GM18502 (cell line): Measurements from ENCODE around the gene XPO6.

Source experiments
- ATAC-seq: cut with Tn5 transposase; IDR thresholded peaks from one replicate; pipeline ENCODE4 v1.9.1; 2021; ENCODE audit warnings: mild to moderate bottlenecking; ENCODE audit not compliant: unreplicated experiment, poor library complexity

The XPO6 gene

DNA sequence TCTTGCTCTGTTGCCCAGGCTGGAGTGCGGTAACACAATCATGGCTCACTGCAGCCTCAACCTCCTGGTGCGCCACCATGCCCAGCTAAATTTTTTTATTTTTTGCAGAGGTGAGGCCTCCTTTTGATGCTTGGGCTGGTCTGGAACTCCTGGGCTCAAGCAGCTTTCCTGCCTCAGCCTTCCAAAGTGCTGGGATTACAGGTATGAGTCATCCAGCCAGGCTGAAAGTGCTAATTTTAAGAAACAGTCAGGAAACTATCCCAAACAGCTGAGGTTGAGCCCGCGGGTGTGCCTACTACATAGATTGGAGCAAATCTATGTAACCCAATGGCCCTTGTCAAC is 738 bp upstream of the XPO6 start:
- no peak for ATAC-seq

DNA sequence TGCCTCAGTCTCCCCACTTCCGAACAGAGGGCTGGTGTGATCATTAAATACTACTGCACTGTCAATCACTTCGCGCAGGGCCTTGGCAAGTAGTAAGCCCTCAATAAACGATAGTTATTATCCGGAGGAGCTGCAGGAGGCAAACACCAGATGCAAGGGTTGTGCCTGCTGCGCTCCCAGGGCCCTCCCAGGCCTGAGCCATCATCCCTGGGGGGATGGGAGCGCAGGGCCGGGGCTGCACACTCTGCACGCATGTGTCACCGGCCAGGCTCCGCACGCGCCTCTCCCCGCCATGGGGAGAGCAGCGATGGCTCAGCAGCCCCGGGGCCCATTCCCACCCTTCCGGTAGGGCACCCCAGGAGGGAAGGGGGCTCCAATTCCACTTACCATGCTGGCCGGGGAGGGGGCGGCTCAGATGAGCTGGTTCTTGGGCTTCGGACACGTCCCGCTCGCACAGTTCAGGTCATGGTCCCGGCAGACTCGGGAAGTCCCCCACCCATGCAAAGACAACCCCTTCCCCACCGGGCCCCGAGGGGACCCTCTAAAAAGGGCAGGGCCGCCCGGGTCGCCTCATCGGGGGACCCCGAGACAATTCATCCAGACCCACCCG is 681 bp downstream of the XPO6 start:
- peak; percentile 43 for ATAC-seq

DNA sequence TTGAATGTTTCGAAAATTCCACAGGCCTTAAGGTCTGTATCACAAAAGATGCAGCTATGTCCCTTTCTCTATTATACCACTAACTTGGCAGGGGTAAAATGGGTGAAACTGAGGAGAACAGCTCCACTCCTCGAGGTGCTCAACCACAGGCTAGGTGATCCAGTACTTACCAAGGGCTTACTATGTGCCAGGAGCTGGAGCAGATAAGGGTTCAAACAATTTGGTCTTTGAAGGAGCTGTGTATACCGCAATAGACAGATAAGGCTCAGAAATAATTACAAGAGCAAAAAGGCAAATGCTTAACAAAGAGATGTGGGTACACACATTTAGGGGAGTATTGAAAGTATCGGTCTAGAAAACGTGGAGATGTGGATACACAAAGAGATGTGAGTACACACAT is 1.5 kb downstream of the XPO6 start:
- ATAC-seq, result no peak

DNA sequence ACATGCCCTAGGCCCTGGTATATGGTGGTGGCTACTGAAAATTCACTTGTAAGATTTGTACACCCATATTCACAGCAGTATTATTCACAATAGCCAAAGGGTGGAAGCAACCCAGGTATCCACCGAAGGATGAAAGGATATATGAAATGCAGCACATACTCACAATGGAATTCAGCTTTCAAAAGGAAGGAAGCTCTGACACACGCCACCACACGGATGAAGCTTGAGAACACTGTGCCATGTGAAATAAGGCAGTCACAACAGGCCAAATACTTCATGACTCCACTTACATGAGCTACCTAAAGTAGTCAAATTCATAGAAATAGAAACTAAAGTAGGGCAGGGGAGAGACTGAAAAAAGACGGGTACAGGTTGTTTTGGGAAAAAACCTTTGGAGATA is 2.9 kb downstream of the XPO6 start:
- no peak for ATAC-seq

DNA sequence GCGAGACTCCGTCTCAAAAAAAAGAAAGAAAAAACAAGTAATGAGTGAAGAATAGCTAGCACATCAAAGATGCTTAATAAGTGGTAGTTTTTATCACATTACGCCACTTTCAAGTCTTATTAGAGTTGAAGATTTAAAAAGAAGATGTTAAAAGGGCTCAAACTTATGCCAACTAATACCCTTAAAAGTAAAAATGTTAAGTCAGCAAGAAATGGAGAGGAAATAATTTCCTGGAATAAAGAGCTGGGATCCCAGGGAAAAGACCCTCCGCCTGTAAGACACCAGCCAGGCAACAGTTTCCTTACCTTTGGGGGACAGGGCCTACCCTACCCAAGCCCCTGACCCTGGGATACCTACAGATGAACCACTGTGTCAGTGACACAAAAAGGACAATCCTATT is 3.6 kb downstream of the XPO6 start:
- no peak for ATAC-seq

DNA sequence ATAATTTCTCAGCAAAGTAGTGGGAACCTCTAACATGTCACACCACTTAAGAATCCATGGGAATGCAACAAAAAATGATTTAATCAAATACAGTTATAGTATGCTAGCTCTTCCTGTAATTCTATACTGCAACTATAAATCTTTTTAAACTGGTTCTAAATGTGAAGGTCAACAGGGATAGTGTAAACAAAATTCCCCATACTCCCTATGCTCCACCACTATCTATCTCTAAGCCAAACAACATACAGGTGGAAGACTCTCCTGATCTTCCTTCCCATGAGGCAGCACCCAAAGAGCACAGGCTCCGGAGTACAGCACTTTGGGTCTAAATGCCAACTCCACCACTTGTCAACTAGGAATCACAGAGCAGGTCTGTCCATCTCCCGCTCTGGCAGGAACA is 4.4 kb downstream of the XPO6 start:
- no peak for ATAC-seq

DNA sequence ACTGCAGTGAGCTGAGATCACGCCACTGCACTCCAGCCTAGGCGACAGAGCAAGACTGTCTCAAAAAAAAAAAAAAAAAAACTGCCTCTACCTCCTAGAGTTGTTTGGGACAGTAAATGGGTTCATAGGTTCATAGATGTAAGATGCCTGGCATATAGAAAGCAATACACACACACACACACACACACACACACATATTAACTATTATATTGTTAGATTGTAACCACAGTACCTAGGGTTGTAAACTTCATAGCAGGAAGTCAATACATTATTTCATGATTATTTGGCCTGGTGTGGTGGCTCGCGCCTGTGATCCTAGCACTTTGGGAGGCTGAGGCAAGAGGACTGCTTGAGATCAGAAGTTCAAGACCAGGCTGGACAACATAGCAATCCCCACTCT is 5.8 kb downstream of the XPO6 start:
- no peak for ATAC-seq

DNA sequence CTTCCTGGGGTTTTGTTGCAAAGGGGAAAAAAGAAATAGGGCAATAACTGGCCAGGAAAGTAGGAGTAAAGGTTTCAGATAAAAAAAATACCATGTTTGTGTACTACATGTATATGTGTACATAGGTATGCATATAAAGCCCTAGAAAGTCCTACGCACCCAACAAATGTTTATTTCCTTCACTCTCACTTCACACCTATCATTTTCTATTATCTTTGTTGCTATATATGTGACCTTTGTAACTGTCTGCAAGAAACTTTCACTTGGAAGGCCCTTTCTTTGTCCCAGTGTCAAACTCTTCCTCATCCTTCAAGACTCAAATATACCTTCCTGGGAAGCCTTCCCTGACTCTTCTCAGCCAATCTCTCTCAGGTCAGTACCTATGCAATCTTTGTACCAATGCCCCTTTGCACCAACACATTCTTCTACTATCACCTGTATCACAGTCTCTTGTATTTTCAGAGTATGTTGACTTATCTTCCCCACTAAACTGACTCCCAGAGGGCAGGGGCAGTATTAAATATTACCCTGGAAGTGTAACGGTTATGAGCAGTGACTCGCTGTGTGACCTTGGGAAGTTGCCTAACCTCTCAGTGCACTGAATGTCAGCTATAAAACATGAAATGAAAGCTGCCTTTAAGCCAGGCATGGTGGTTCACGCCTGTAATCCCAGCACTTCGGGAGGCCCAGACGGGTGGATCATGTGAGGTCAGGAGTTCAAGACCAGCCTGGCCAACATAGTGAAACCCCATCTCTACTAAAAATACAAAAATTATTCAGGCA is 6.5 kb downstream of the XPO6 start:
- ATAC-seq, result no peak

DNA sequence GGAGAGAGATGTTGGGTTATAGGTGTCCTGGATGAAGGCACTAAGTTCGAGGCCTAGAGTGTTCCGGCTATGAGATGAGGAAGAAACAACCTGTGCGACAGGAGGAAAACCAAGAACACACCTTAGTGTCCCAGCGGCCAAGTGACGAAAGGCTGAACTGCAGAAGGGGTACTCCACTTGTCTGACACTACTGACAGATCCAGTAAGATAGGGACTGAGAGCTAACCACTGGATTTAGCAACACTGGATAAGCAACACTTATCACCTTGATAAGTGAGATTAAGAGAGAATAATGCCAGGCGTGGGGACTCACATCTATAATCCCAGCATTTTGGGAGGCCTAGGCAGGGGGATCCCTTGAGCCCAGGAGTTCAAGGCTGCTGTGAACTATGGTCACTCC is 7.1 kb downstream of the XPO6 start:
- ATAC-seq, result no peak

DNA sequence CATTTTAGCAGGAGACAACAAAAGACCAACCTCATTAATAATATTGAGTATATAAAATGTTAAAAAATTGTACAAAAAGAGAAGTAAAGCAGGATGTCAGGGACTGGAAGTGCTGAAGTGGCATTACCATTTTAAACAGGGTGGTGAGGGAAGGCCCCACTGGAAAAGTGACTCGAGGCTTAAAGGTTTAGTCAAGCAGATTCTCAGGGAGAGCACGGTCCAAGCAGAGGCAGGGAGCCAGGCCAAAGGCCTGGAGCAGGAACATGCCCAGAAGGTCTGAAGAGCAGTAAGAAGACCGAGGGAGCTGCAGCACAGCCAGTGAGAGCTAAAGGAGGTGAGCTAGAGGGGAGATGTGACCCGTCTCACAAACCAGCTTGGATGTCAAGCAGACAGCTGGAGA is 7.6 kb downstream of the XPO6 start:
- ATAC-seq, result no peak

DNA sequence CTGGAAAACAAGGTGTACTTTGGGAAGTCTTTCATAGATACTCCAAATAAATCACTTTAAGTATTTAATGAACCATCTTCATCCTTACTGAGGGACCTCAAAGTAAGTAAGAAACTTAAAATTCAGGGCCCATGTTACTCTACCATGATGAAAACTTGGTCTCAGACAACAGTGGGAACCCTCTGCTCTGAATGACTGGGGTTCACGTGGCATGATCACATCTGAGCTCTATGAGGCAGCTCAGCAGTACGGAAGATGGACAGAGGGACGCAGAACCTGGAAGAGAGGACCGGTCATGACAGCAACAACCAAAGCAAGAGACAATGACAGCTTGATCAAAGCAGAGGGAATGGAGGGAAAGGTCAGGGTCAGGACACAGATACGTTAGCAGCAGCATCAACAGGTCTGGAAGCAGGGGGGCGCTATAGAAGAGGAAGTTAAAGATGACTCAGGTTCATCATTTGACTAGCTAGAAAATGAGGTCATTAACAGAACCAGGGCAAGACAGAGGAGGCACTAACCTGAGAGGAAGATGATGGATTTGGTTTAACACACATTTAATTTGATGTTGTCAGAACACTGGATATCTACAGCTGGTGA is 9.5 kb downstream of the XPO6 start:
- no peak for ATAC-seq

DNA sequence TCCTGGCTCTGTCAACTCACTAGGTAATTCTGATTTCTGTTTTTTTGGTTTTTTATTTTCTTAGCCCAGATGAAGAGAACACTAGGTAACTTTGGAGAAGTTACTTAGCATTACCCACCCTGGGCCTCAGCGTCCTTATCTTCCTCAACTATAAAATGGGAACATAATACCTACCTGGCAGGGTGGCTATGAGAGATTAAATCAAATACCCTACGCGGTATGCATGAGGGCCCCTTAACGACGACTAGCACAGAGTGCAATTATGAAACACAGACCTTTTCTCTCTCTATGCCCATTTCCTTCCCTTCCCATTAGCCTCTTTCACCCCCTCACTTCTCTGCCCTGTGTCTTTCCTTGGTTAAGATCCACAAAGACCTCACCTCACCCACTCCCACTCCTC is 11.1 kb downstream of the XPO6 start:
- ATAC-seq, result no peak

DNA sequence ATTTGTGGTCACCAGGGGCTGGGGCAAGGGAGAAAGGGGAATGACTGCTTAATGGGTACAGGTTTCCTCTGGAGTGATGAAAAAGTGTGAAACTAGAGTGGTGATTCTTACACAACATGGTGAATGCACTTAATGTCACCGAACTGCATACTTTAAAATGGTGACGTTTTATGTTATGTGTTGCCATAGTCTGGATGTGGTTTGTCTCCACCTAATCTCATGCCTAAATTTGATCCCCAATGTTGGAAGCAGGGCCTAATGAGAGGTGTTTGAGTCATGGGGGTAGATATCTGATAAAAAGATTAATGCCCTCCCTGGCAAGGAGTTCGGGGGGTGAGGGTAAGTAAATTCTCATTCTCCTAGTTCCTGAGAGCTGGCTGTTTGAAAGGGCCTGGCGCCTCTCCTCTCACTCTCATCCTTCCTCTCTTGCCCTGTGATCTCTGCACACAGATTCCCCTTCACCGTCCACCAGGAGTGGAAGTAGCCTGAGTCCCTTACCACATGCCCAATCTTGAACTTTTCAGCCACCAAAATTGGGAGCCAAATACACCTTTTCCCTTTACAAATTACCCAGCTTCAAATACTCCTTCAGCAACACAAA is 15.3 kb downstream of the XPO6 start:
- ATAC-seq, result no peak

DNA sequence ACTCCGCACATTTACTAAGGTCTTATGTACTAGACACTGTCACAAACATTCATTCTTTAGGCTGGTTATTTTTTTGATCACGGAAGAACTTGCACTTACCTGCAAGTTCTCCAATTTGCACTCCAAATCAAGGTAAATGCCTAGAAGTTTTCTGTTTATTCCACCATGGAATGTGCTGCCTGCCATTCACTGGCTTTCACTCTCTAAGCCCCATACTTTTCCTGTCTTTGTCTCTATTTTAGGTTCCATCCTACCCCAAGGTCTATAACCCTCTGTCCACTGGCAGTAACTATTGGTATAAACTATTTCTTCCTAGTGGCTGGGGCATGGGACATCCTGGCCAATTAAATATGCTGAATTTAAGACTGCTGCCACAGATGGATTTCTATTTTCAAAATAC is 15.9 kb downstream of the XPO6 start:
- no peak for ATAC-seq

DNA sequence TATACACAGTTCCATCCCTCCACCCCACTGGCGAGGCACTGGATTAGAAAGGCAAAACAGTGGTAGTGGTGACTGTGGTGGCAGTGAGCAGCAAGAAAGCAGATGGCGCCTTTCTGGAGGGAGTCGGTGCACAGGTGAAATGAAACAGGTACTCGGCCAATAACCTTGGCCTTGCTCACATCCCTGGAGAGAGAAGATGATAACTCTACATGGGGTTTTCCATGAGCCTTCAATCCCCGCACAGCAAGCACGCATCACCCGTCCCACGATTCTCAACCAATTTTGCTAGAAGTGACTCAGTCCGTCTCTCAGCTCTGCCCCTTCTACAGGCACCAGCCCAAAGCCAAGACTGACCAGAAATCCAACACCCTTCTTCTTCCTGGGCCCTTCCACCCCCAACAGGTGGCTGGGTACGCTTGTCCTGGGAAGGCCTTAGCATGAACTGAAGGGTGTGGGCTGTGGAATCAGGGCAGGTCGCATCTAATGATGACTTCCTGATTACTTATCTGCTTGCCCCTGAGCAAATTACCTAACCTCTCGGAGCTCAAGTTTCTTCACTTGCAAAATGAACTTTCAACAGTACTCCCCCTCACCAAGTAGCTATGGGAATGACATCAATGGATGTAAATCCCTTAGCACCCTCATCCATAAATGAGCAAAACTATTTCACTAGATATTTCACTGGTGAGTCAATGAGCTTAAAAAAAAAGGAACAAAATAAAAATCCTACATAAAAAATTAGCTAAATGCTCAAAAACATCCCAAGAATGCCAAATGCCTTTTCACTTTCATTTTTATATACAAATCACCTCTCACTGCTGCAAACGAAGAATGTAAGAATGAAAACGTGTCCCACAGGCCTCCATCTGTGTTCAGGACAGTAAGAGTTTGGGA is 18.0 kb downstream of the XPO6 start:
- ATAC-seq, result peak; percentile 32

DNA sequence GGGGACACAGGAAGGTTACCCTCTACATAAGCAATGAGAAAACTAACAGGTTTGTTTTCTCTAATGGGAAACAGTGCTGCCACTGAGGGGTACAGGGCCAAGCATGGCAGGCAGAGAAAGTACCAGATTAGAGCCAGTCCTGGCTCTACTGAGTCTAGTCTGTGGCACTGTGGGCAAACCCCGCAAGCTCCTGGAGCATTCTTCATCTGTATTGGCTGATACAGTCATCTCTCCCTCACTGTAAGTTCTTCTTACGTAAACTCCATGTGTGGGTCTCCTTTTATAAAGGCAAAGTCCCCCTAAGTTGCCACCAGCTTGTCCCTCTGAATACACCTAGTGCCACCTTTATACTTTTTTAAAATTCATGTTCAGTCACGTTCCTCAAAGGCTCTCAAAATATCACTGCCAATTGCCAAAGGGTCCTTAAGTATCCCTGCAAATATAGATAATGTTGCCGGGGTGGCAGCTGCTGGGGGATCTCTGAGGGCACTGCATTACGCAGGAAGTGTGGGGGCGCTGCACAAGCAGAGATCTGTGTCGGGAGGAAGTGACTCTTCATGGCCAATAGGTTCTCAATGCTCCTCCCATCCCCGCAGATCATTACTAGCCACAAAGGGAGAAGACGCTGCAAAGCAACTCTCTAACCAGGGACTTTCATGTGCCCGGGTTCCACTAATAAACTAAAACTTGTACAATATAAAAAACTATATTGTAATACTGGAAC is 18.8 kb downstream of the XPO6 start:
- ATAC-seq, result peak; percentile 64

DNA sequence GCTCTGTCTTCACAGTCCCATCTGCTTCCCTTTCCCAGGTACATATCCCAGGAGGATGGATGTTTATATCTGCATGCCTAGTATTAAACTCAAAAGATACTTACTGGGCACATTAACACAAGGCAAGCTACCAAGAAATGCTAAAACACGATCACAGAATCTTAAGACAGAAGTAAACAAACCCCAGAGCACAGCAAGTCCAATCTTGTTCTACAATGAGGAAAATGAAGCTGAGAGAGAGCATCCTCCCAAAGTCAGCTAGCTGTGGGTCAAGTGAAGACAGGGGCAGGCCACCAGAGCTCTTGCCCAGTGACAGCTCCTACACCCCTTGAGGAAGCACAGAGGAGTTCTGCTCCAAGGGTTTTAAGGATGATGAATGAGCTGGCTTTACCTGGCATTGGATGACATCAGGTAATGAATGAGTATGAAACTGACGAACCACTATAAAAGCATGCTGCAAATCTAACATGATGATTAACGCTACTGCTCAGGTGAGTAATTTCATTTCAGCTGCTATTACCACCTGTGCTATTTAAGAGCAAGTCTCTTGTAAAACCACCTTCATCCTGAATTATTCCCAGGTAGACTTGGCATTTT is 20.3 kb downstream of the XPO6 start:
- no peak for ATAC-seq

DNA sequence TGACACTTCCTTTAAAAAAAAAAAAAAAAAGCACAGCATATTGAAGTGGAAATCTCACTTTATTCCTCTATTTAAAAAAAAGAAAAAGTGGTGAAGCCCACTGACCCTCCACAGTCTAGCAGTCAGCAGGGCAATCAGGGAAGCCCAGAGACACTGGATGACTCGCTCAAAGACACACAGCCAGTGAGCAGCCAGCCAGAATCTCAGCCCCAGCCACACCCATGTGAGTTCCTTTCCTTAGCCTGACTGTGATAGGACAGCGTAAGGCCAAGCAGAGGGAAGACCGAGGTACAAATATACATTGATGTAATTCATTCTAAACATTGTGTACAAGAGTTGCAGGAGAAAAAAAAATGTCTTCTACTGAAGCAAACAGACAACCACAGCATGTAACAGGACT is 22.5 kb downstream of the XPO6 start:
- ATAC-seq, result no peak

DNA sequence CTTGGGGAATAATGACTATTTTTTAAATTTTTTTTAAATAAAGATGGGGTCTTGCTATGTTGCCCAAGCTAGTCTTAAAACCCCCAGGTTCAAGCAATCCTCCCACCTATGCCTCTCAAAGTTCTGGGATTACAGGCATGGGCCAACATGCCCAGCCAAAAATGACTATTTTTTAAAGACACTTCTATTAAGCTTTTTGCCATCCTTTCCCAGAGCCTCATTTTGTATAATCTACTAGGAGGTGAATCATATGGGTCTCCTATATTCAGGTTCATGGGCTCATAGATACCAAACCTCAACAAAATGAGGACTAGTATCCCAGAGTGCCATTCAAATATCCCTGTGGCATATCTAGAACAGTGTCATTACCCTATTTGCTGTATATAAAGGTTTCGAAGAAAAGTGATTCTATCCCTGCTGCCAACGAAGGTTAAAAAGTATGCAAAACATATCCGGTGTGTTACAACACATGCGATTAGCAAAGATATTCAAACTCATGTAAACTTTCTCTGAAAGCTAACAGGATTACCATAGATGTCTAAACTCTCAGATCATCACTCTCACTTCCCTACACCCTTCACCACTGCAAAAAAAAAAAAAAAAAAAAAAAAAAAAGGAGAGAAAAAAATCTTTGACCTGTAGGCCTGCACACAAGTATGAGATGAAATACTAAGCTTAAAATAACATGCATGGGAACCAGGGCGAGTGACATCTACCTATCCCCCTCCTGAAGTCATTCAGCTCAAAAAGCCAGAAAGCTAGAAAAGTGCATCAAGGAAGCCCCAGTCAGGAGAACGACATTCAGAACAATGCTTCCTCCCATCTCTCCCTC is 23.5 kb downstream of the XPO6 start:
- ATAC-seq, result peak; percentile 66
